GM10266 (cell line): ENCODE measurements around the gene CAMK2G.
"Not testable (repeated sequence)": the region's sequence is repeated elsewhere in the genome, so short reads cannot be mapped to it uniquely, and the experiment has no call there.

Experiments used
- DNase-seq: peaks from one replicate; pipeline ENCODE4 v3.0.0; 2012; ENCODE audit errors: extremely low spot score
- TF ChIP-seq, protein P1 (sequence below): IDR thresholded peaks from 2 replicates; pipeline ENCODE4 v1.5.1; 2012; ENCODE audit warnings: mild to moderate bottlenecking, low read depth; ENCODE audit not compliant: control insufficient read depth, insufficient read depth; ENCODE audit errors: missing control alignments

CAMK2G gene

DNA sequence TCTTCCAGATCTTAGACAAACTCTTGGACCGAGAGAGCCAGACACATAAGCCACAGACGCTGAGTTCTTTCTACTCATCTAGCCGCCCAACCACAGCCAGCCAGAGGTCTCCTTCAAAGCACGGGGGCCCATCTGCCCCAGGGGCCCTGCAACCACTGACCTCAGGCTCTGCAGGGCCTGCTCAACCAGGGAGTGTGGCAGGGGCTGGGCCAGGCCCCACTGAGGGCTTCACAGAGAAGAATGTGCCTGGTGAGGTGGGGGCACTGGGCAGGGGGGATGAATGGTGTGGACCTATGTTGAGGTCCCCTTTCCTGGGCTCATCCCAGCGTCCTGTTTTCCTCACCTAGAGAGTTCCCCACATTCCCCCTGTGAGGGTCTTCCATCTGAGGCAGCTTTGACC, 77.6 kb downstream of the CAMK2G start:
- TF ChIP-seq, protein P1, sequence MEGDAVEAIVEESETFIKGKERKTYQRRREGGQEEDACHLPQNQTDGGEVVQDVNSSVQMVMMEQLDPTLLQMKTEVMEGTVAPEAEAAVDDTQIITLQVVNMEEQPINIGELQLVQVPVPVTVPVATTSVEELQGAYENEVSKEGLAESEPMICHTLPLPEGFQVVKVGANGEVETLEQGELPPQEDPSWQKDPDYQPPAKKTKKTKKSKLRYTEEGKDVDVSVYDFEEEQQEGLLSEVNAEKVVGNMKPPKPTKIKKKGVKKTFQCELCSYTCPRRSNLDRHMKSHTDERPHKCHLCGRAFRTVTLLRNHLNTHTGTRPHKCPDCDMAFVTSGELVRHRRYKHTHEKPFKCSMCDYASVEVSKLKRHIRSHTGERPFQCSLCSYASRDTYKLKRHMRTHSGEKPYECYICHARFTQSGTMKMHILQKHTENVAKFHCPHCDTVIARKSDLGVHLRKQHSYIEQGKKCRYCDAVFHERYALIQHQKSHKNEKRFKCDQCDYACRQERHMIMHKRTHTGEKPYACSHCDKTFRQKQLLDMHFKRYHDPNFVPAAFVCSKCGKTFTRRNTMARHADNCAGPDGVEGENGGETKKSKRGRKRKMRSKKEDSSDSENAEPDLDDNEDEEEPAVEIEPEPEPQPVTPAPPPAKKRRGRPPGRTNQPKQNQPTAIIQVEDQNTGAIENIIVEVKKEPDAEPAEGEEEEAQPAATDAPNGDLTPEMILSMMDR = no peak
- no peak for DNase-seq

DNA sequence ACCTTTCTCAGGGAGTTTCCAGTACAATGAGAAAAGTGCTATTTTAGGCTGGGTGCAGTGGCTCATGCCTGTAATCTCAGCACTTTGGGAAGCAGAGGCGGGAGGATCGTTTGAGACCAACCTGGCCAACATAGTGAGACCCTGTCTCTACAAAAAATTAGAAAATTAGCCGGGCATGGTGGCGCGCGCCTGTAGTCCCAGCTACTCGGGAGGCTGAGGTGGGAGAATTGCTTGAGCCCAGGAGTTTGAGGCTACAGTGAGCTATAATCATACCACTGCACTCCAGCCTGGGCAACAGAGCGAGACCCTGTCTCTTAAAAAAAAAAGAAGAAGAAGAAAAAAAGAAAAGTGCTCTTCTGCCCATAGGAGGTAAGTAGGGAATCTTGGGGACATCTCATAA, 78.3 kb downstream of the CAMK2G start:
- DNase-seq = not testable (repeated sequence)

DNA sequence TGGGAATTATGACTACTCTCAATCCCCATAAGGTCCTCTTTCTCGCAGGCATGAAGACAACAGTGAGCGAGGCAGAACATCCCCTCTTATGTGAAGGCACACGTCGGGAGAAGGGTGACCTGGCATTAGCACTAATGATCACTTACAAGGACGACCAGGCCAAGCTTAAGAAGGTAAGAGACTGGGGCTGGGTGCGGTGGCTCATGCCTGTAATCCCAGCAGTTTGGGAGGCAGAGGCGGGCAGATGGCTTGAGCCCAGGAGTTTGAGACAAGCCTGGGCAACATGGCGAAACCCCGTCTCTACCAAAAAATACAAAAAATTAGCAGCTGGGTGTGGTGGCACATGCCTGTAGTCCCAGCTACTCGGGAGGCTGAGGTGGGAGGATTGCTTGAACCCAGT, 78.9 kb downstream of the CAMK2G start:
- DNase-seq = not testable (repeated sequence)

DNA sequence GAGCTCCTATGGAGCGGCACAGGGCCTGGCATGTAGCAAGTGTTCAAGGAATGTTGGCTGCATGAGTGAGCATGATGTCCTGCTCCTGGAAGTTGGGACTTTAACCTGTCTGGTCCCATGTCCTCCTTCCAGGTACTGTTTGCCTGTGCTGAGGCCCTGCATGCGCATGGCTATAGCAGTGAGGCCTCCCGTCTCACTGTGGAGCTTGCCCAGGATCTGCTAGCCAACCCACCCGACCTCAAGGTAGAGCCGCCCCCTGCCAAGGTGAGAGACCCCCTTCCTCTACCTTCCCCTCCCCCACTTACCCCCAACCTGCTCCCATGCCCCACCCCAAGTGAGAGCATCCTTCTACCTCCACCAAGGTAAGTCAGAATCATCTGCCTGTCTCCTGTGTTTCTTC, 80.9 kb downstream of the CAMK2G start:
- TF ChIP-seq, protein P1 = no peak
- DNase-seq = no peak

DNA sequence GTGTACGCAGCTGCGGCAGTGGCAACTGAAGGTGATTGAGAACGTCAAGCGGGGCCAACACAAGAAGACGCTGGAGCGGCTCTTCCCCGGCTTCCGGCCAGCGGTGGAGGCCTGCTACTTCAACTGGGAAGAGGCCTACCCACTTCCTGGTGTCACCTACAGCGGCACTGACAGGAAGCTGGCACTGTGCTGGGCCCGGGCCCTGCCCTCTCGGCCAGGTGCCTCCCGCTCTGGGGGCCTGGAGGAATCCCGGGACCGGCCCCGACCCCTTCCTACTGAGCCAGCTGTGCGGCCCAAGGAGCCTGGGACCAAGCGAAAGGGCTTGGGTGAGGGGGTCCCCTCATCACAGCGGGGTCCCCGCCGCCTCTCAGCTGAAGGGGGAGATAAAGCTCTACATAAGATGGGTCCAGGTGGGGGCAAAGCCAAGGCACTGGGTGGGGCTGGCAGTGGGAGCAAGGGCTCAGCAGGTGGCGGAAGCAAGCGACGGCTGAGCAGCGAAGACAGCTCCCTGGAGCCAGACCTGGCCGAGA, 82.4 kb downstream of the CAMK2G start:
- TF ChIP-seq, protein P1 = no peak
- DNase-seq = no peak

DNA sequence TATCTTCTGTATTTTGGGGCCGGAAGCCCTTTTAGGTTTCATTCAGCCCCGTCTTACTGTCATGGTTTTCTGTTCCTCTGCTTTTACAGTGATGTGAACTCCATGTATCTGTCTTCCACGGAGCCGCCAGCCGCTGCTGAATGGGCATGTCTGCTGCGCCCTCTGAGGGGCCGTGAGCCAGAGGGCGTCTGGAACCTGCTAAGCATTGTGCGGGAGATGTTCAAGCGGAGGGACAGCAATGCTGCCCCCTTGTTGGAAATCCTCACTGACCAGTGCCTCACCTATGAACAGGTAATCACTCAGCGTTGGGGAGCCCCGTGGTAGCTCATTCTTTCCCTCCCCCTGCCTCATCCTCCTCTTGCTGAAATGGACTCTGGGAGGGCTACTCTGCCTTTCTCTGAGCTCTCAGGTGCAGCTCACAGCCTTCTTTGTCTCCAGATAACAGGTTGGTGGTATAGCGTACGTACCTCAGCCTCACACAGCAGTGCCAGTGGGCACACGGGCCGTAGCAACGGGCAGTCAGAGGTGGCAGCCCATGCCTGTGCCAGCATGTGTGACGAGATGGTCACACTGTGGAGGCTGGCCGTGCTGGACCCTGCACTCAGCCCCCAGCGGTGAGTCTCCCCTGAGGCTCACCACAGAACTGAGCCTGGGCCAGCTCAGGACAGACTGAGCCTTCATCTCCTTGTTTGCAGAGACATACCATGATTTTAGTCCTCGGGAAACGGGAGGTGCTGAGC, 83.3 kb downstream of the CAMK2G start:
- TF ChIP-seq, protein P1 = no peak

DNA sequence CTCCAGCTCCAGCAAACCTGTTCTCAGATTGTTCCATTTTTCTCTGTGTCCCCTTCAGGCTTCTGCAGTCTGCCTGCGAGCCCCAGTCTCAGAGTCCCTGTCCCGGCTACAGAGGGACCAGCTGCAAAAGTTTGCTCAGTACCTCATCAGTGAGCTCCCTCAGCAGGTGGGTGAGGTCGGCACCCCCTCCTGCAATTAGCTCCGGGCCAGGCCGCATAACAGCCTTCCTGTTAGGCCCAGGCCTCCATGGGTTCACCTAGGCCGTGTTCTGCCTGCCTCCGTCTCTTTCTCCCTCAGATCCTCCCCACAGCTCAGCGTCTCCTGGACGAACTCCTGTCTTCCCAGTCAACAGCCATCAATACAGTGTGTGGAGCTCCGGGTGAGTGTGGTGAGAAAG, 84.7 kb downstream of the CAMK2G start:
- TF ChIP-seq, protein P1 = no peak
- no peak for DNase-seq

More for the DNA sequence above, 83.3 kb downstream of the CAMK2G start:
- no peak for DNase-seq

DNA sequence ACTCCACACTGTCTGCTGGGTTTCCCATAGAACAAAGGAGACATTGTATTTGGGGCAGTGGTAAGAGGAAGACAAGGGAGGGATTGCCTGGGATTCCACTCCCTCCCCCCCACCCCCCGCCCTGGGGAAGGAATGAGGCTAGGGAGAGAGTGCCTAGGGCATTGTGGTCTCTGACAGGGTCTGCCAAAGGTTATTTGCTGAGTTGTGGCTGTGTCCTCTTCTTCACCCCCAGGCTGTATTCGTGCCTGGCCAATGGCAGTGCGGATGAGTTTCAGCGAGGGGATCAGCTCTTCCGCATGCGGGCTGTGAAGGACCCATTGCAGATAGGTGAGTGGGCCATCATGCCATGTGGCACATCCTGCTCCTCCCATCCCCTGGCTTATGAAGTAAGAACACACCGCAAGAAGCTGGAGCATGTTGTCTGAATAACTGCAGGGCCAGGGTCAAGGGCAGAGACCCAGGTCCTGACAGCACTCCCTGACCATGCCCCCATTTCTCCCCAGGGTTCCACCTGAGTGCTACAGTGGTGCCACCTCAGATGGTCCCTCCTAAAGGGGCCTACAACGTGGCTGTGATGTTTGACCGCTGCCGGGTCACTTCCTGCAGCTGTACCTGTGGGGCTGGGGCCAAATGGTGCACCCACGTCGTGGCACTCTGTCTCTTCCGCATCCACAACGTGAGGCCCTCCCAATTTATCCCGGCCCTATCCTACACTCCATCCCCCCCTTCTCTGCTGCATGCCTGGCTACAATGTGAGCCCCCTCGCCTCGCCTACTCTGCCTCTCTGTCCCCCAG, 85.3 kb downstream of the CAMK2G start:
- TF ChIP-seq, protein P1 = no peak
- no peak for DNase-seq

DNA sequence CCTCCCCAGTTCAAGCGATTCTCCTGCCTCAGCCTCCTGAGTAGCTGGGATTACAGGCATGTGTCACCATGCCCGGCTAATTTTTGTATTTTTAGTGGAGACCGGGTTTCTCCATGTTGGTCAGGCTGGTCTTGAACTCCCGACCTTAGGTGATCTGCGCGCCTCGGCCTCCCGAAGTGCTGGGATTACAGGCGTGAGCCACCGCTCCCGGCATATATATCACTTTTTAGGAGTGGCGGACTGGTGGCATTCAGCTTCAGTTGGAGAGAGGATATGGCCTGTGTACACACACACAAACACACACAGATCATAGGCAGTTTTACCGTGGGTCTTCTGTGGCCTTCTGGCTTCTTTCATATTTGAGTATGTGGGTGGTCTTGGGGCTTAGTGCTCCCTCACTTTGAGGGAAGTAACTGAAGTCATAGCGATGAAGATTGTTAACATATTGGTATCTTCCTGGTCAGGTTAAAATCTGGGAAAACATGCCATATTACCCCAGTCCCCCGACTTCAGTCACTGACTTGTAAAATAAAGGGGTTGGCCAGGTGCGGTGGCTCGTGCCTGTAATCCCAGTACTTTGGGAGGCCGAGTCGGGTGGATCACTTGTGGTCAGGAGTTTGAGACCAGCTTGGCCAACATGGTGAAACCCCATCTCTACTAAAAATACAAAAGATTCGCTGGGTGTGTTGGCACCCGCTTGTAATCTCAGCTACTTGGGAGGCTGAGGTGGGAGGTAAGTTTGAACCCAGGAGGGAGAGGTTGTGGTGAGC, 87.1 kb downstream of the CAMK2G start:
- not testable (repeated sequence) for DNase-seq
